ENCODE results near the gene THAP4. TPM values are rescaled to one million over a fixed set of nuclear protein-coding genes. Genes with fewer than 3 reads are reported as not detected.
A peak's percentile ranks its signal among the peaks of the same experiment; 100 is the strongest.

THAP4 gene
- total and polyA plus RNA-seq, 2 of the 13 experiments (the other 11 are each of a cell fraction or from before 2014, with no cell fraction given), result 59.7 to 75.7 TPM

DNA sequence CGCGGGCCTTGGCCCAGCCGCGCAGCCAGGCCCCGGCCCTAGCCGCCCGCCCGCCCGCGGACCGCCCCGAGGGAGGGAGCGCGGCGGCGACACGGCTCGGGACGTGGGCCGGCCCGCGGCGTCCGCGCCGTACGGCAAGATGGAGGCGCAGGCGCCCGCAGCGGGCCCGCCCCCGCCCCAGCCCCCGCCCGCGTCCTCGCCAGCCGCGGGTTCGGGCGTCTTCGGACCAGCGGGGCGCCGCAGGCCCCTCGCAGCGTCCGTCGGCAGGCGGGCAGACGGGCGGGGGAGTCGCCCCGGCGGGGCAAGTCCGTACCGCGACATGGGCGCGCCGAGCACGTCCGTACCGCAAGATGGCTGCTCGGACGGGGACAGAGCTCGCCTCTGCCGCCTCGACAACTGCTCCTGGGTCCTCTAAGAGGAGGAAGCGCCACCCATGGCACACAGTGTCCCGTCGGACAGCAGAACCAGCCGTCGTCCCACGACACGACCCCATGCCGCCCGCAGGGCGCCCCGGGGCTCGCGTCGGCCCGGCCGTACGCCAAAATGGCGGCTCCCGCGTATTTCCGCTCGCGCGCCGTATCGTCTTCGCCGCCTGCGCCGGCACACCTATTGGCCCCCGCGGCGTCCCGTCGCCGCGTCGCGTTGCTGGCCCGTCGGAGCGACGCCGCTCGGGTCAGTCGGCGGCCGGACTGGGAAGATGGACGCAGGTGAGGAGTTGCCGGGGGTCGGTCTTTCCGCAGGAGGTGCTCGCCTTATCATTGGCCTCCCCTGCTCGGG, at the start of gene THAP4, which contains the start of gene ATG4B (continued):
- no peak for TF ChIP-seq ZNF781 (CRISPR knock-in tag; IDR thresholded peaks at IDR 0.05; ENCODE audit: borderline replicate concordance, not compliant biosample characterization)
- TF ChIP-seq TOE1 (CRISPR knock-in tag; IDR thresholded peaks at IDR 0.05), result peak; percentile 63; the same call in 1 of the 2 replicates
- TF ChIP-seq ZNF235 (CRISPR knock-in tag; IDR thresholded peaks at IDR 0.05; ENCODE audit: borderline replicate concordance), result no peak
- TF ChIP-seq, protein P1, sequence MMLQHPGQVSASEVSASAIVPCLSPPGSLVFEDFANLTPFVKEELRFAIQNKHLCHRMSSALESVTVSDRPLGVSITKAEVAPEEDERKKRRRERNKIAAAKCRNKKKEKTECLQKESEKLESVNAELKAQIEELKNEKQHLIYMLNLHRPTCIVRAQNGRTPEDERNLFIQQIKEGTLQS (CRISPR knock-in tag; IDR thresholded peaks at IDR 0.05), result no peak
- TF ChIP-seq HMG20A (CRISPR knock-in tag; IDR thresholded peaks at IDR 0.05; ENCODE audit: borderline replicate concordance), result no peak
- no peak for TF ChIP-seq KDM1A (CRISPR knock-in tag; IDR thresholded peaks at IDR 0.05)
- TF ChIP-seq FOXM1 (CRISPR knock-in tag; IDR thresholded peaks at IDR 0.05), result no peak
- TF ChIP-seq HOXA9 (CRISPR knock-in tag; IDR thresholded peaks at IDR 0.05; ENCODE audit: borderline replicate concordance), result peak; percentile 65; the same call in 1 of the 2 replicates
- peak; percentile 65; the same call in 1 of the 2 replicates for TF ChIP-seq KAT7 (CRISPR knock-in tag; IDR thresholded peaks at IDR 0.05; ENCODE audit: borderline replicate concordance)
- TF ChIP-seq NFE2L1 (CRISPR knock-in tag; IDR thresholded peaks at IDR 0.05; ENCODE audit: borderline replicate concordance), result no peak
- TF ChIP-seq ZSCAN21 (CRISPR knock-in tag; IDR thresholded peaks at IDR 0.05; ENCODE audit: borderline replicate concordance), result peak; percentile 56; the same call in 1 of the 2 replicates
- TF ChIP-seq SMARCC2 (IDR thresholded peaks at IDR 0.05), result no peak
- no peak for TF ChIP-seq ISX (CRISPR knock-in tag; conservative IDR thresholded peaks at IDR 0.05)
- no peak for TF ChIP-seq TIGD3 (CRISPR knock-in tag; IDR thresholded peaks at IDR 0.05; ENCODE audit: borderline replicate concordance)
- no peak for TF ChIP-seq HNRNPH1 (optimal IDR thresholded peaks at IDR 0.05; ENCODE audit: low read depth, low read length)
- TF ChIP-seq RXRA (CRISPR knock-in tag; IDR thresholded peaks at IDR 0.05), result peak; percentile 93
- TF ChIP-seq ZNF101 (CRISPR knock-in tag; IDR thresholded peaks at IDR 0.05; ENCODE audit: borderline replicate concordance, low read depth), result no peak
- no peak for TF ChIP-seq SRSF9 (IDR thresholded peaks at IDR 0.05; ENCODE audit: borderline replicate concordance, insufficient read depth, low read depth, low read length, poor library complexity, severe bottlenecking)
- TF ChIP-seq MXD4 (CRISPR knock-in tag; IDR thresholded peaks at IDR 0.05), result peak; percentile 86
- peak; percentile 70; the same call in 1 of the 2 replicates for TF ChIP-seq POGZ (CRISPR knock-in tag; IDR thresholded peaks at IDR 0.05)
- peak; percentile 72 for TF ChIP-seq ZNF143 (CRISPR knock-in tag; IDR thresholded peaks at IDR 0.05)
- TF ChIP-seq ZNF24 (IDR thresholded peaks at IDR 0.05), result no peak
- peak; percentile 93 for TF ChIP-seq PHF20 (CRISPR knock-in tag; IDR thresholded peaks at IDR 0.05)
- TF ChIP-seq EED (CRISPR knock-in tag; IDR thresholded peaks at IDR 0.05), result peak; percentile 80; the same call in 1 of the 2 replicates
- TF ChIP-seq ZNF160 (CRISPR knock-in tag; IDR thresholded peaks at IDR 0.05), result peak; percentile 62; the same call in 1 of the 2 replicates
- TF ChIP-seq ZFX (CRISPR knock-in tag; IDR thresholded peaks at IDR 0.05; ENCODE audit: low read depth), result peak; percentile 89
- TF ChIP-seq, protein P2, sequence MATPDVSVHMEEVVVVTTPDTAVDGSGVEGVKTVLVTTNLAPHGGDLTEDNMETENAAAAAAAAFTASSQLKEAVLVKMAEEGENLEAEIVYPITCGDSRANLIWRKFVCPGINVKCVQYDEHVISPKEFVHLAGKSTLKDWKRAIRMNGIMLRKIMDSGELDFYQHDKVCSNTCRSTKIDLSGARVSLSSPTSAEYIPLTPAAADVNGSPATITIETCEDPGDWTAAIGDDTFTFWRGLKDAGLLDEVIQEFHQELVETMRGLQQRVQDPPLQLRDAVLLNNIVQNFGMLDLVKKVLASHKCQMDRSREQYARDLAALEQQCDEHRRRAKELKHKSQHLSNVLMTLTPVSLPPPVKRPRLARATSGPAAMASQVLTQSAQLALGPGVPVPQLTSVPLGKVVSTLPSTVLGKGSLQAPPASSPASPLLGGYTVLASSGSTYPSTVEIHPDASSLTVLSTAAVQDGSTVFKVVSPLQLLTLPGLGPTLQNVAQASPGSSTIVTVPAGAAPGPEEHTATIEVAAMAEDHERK (CRISPR knock-in tag; IDR thresholded peaks at IDR 0.05; ENCODE audit: low read depth), result peak; percentile 95
